ENCODE results near the gene AKT3. TPM values are rescaled to one million over a fixed set of nuclear protein-coding genes. Genes with fewer than 3 reads are reported as not detected.
"Not testable (repeated sequence)": the region's sequence is repeated elsewhere in the genome, so short reads cannot be mapped to it uniquely, and the experiment has no call there.

Gene AKT3
- total RNA-seq, 4 donors from 2014 or later, result 3.8 to 31.7 (median 8.6) TPM

DNA sequence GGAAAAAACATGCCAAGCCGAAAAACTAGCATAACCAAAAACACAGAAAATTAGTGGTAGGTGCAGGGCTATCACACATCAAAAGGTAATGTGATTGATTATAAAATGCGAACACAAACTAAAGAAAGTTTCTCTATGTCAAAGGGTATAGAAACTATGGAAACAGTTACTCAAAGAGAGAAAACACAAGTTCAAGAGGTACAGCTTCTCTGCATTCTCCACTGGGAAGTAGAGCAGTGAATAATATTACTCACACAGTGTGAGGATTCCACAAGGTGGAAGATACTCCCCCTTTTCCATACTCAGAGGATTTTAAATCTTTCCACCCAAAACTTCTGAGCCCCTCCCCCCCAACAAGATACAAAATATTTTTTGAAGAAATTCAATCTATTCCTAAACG, 18.6 kb downstream of the AKT3 start:
- no peak for DNase-seq (ENCODE audit: low spot score in 2 of 2)
- WGBS, result 88% methylated on average over 3 of the region's 3 CpGs
- H3K4me1 ChIP-seq, result no peaks in the 10 kb centered on the region
- no peak overlapping the region for H3K4me3 ChIP-seq
- no peaks in the 10 kb centered on the region for H3K36me3 ChIP-seq
- TF ChIP-seq, protein P1, sequence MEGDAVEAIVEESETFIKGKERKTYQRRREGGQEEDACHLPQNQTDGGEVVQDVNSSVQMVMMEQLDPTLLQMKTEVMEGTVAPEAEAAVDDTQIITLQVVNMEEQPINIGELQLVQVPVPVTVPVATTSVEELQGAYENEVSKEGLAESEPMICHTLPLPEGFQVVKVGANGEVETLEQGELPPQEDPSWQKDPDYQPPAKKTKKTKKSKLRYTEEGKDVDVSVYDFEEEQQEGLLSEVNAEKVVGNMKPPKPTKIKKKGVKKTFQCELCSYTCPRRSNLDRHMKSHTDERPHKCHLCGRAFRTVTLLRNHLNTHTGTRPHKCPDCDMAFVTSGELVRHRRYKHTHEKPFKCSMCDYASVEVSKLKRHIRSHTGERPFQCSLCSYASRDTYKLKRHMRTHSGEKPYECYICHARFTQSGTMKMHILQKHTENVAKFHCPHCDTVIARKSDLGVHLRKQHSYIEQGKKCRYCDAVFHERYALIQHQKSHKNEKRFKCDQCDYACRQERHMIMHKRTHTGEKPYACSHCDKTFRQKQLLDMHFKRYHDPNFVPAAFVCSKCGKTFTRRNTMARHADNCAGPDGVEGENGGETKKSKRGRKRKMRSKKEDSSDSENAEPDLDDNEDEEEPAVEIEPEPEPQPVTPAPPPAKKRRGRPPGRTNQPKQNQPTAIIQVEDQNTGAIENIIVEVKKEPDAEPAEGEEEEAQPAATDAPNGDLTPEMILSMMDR (IDR thresholded peaks at IDR 0.05), result no peak
- no peak for TF ChIP-seq POLR2AphosphoS5 (IDR thresholded peaks at IDR 0.05)
- no peak for TF ChIP-seq EP300 (IDR thresholded peaks at IDR 0.05)
- TF ChIP-seq POLR2A (IDR thresholded peaks at IDR 0.05), result no peak
- H3K9me3 ChIP-seq, result peaks cover 12% of the 10 kb centered on the region
- H3K27ac ChIP-seq, result no peak overlapping the region
- H3K27me3 ChIP-seq, result no peaks in the 10 kb centered on the region

GRCh38 chr1:243827206-243827605, 22.8 kb downstream of the AKT3 start:
- TF ChIP-seq POLR2A (IDR thresholded peaks at IDR 0.05), result no peak
- no peak for DNase-seq (ENCODE audit: low spot score in 2 of 2)
- H3K9me3 ChIP-seq, result no peaks in the 10 kb centered on the region
- no peak overlapping the region for H3K4me3 ChIP-seq
- no peak overlapping the region for H3K27ac ChIP-seq
- H3K36me3 ChIP-seq, result no peaks in the 10 kb centered on the region
- no peaks in the 10 kb centered on the region for H3K27me3 ChIP-seq
- H3K4me1 ChIP-seq, result no peaks in the 10 kb centered on the region

- H3K27me3 ChIP-seq; DNase-seq (ENCODE audit: low spot score in 2 of 2); H3K9me3 ChIP-seq; H3K36me3 ChIP-seq; H3K4me3 ChIP-seq; H3K4me1 ChIP-seq; H3K27ac ChIP-seq: not testable (repeated sequence)
- WGBS, result 89% methylated on average over 1 of the region's 1 CpG
Measured at GRCh38 chr1:243824907-243825306, 25.1 kb downstream of the AKT3 start.

GRCh38 chr1:243821177-243821680, 28.8 kb downstream of the AKT3 start:
- Histone ChIP-seq H3K4me3 (no peak overlapping the region), H3K9me3 (no peaks in the 10 kb centered on the region)
- 83% methylated on average over 1 of the region's 1 CpG for WGBS

GRCh38 chr1:243819438-243819839, 30.6 kb downstream of the AKT3 start:
- TF ChIP-seq POLR2AphosphoS5 (IDR thresholded peaks at IDR 0.05) (no peak), EP300 (IDR thresholded peaks at IDR 0.05) (no peak), POLR2A (IDR thresholded peaks at IDR 0.05) (no peak)
- TF ChIP-seq, protein P1 (IDR thresholded peaks at IDR 0.05), result no peak
- Histone ChIP-seq H3K9me3 (peaks cover 4% of the 10 kb centered on the region), H3K4me1 (no peaks in the 10 kb centered on the region), H3K36me3 (no peaks in the 10 kb centered on the region), H3K27me3 (no peaks in the 10 kb centered on the region), H3K4me3 (no peak overlapping the region), H3K27ac (no peak overlapping the region)
- no peak for DNase-seq (ENCODE audit: low spot score in 2 of 2)
- 100% methylated on average over 2 of the region's 5 CpGs for WGBS

More at GRCh38 chr1:243821177-243821680, 28.8 kb downstream of the AKT3 start:
- H3K27me3 ChIP-seq, result no peaks in the 10 kb centered on the region
- H3K36me3 ChIP-seq, result no peaks in the 10 kb centered on the region
- DNase-seq (ENCODE audit: low spot score in 2 of 2), result no peak
- no peaks in the 10 kb centered on the region for H3K4me1 ChIP-seq
- TF ChIP-seq EP300 (IDR thresholded peaks at IDR 0.05), result no peak
- no peak for TF ChIP-seq POLR2AphosphoS5 (IDR thresholded peaks at IDR 0.05)
- TF ChIP-seq, protein P1 (IDR thresholded peaks at IDR 0.05), result no peak
- TF ChIP-seq POLR2A (IDR thresholded peaks at IDR 0.05), result no peak
- H3K27ac ChIP-seq, result no peak overlapping the region

GRCh38 chr1:243818978-243819377, 31.1 kb downstream of the AKT3 start:
- Histone ChIP-seq H3K9me3 (peaks cover 5% of the 10 kb centered on the region), H3K36me3 (no peaks in the 10 kb centered on the region), H3K4me3 (no peak overlapping the region), H3K27ac (no peak overlapping the region), H3K27me3 (no peaks in the 10 kb centered on the region), H3K4me1 (no peaks in the 10 kb centered on the region)
- no peak for DNase-seq (ENCODE audit: low spot score in 2 of 2)
- no CpG with 5 or more reads among the region's 13 CpGs for WGBS
- TF ChIP-seq EP300 (IDR thresholded peaks at IDR 0.05) (no peak), POLR2A (IDR thresholded peaks at IDR 0.05) (no peak), POLR2AphosphoS5 (IDR thresholded peaks at IDR 0.05) (no peak)
- TF ChIP-seq, protein P1 (IDR thresholded peaks at IDR 0.05), result no peak

All from suprapubic skin (tissue), 4 donors.